Pancreas (tissue), 10 donors: ENCODE measurements around the gene VSIG10. TPM values are rescaled to one million over a fixed set of nuclear protein-coding genes. Genes with fewer than 3 reads are reported as not detected.

Source experiments
- ATAC-seq, 4 donors: fragments of 200-7000 bp; cut with Tn5 transposase; one replicate each; pipeline versions ENCODE4 v1.8.0 to v1.9.1; 2020; ENCODE audit warnings: mild to moderate bottlenecking in 4 of 4, moderate library complexity in 4 of 4
- DNase-seq, 6 donors: peaks; one replicate each; pipeline ENCODE4 v3.0.0-alpha.2; 2020
- FAIRE-seq: peaks from 2 replicates; lab custom pipeline; 2012; peaks lifted over from hg19 to GRCh38; lab: Jason Lieb, UNC
- H3K27ac ChIP-seq, 4 donors: fragments of 200-600 bp; sonication (generic); 1 replicate in 3 of 4; 2 replicates in 1 of 4; pipeline versions ENCODE4 v1.5.0 to v1.8.0; 2020
- H3K27me3 ChIP-seq, 4 donors: fragments of 200-600 bp; one replicate each; pipeline ENCODE4 v1.8.0; 2021
- H3K36me3 ChIP-seq, 3 donors: fragments of 200-600 bp; sonication (generic) in 1 of 3; one replicate each; pipeline versions ENCODE4 v1.5.0 to v1.8.0; 2020 to 2021
- H3K4me1 ChIP-seq, 3 donors: fragments of 200-600 bp; one replicate each; pipeline ENCODE4 v1.8.0; 2021
- H3K4me3 ChIP-seq, 4 donors: fragments of 200-600 bp; sonication (generic) in 2 of 4; one replicate each; pipeline versions ENCODE4 v1.5.0 to v1.8.0; 2020 to 2021
- H3K9me3 ChIP-seq, 4 donors: fragments of 200-600 bp; one replicate each; pipeline ENCODE4 v1.8.0; 2021
- CTCF ChIP-seq, 4 donors: fragments of 200-600 bp; sonication (generic) in 3 of 4; IDR thresholded peaks; one replicate each; pipeline versions ENCODE4 v1.5.0 to v1.8.0; 2021; ENCODE audit warnings: antibody characterized with exemption in 4 of 4
- WGBS, 2 donors: extraction: QIAGEN DNeasy Blood & Tissue Kit; methylation state at CpG; one replicate each; pipeline ENCODE4 v1.1.7; 2013; 5-methylcytosine and 5-hydroxymethylcytosine counted together
- intact Hi-C, 3 donors: fragments of 100-400 bp; cut with DNase I; formaldehyde crosslinking; loops; one replicate each; pipeline versions ENCODE4 v1.11.1 to v1.14.2; 2022
- polyA plus RNA-seq, 2 donors: library from polyadenylated mRNA; stranded (reverse); fragments of 200-250 nt; gene quantifications; one replicate each; pipeline ENCODE4 v1.2.3, GENCODE V29; 2013
- total RNA-seq, 6 donors: library from RNA; stranded (reverse); fragmentation: NEBNext Ultra II Directional in 4 of 6; extraction: Animal tissue kit (Norgen Biotek cat#: 25700) in 4 of 6; gene quantifications; one replicate each; pipeline versions ENCODE4 v1.2.1 to v1.2.4, GENCODE V29; 2021 to 2023
- donor health status: healthy with polysubstance abuse.
- donor health status: DM: no; HTN: no; CAD: no; lungs with moderate emphysema.
- donor health status: DM: no; HTN: no; CAD: no.
- donor health status: control.
- donor health status: control.
- donor health status: Bipolar disorder and iron deficiency.
- donor health status: DM: yes; HTN: yes; CAD: no.
- donor health status: DM: no; HTN: no; CAD: no.
- donor health status: DM: no; HTN: no; CAD: no.
- donor health status: DM: yes; HTN: yes; CAD: no.

Gene VSIG10
- total and polyA plus RNA-seq, 8 donors = 11.3 to 34.4 (median 15.8) TPM

DNA sequence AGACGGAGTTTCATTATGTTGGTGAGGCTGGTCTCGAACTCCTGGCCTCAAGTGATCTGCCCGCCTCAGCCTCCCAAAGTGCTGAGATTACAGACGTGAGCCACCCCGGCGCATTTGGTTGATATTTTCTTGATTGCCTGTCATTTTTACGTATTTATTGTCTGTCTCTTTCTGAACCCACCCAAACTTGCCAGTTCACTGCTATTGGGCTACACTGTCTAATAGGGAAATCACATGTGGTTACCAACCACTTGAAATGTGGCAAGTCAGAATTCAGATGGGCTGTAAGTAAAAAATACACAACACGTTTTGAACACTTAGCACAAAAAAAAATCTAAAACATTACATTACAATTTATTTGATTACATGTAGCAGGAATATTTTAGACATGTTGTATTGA lies 44.9 kb downstream of the VSIG10 start:
- Histone ChIP-seq H3K36me3 (no peaks in the 10 kb centered on the region), H3K27ac (peak overlapping the region in 2 of 4 donors; percentile 93 to 95), H3K9me3 (no peaks in the 10 kb centered on the region), H3K4me3 (no peak overlapping the region), H3K4me1 (peaks cover 9 to 34% (median 29%) of the 10 kb centered on the region in 3 donors), H3K27me3 (no peaks in the 10 kb centered on the region)
- DNase-seq (no peak), FAIRE-seq (no peak), ATAC-seq (no peak)
- intact Hi-C loops = no loop called here
- WGBS, 2 donors = 80 to 88% methylated on average over 8 of the region's 8 CpGs
- no peak for TF ChIP-seq CTCF (IDR thresholded peaks at IDR 0.05)

DNA sequence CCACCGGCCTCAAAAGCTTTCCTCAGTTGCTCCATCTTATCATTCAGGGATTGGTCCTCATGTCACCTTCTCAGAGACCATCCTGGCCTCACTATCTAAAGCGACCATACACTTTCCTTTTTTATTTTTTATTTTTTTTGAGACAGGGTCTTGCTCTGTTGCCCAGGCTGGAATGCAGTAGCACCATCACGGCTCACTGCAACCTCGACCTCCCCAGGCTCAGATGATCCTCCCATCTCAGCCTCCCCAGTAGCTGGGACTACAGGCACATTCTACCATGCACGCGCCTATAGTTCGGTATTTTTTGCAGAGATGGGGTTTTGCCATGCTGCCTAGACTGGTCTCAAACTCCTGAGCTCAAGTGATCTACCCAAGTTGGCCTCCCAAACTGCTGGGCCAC lies 45.6 kb downstream of the VSIG10 start:
- FAIRE-seq (no peak), ATAC-seq (no peak), DNase-seq (no peak)
- 94 to 95% methylated on average over 7 of the region's 7 CpGs for WGBS, 2 donors
- intact Hi-C loops = no loop called here
- H3K4me3 ChIP-seq = no peak overlapping the region
- H3K9me3 ChIP-seq = no peaks in the 10 kb centered on the region
- H3K4me1 ChIP-seq = peaks cover 8 to 34% (median 31%) of the 10 kb centered on the region in 3 donors
- no peaks in the 10 kb centered on the region for H3K36me3 ChIP-seq
- H3K27ac ChIP-seq = no peak overlapping the region
- TF ChIP-seq CTCF (IDR thresholded peaks at IDR 0.05) = no peak
- no peaks in the 10 kb centered on the region for H3K27me3 ChIP-seq

GRCh38 chr12:118055865-118056773 lies 47.7 kb downstream of the VSIG10 start:
- H3K27me3 ChIP-seq = no peaks in the 10 kb centered on the region
- peak overlapping the region in 2 of 4 donors; percentile 30 to 46 for H3K27ac ChIP-seq
- ATAC-seq (no peak), FAIRE-seq (no peak), DNase-seq (peak in 1 of 6 donors; percentile 40)
- no peak for TF ChIP-seq CTCF (IDR thresholded peaks at IDR 0.05)
- intact Hi-C loops = no loop called here
- H3K9me3 ChIP-seq = no peaks in the 10 kb centered on the region
- H3K36me3 ChIP-seq = no peaks in the 10 kb centered on the region
- no peak overlapping the region for H3K4me3 ChIP-seq
- peaks cover 22 to 45% (median 44%) of the 10 kb centered on the region in 3 donors for H3K4me1 ChIP-seq
- WGBS, 2 donors = 52 to 54% methylated on average over 13 of the region's 13 CpGs

DNA sequence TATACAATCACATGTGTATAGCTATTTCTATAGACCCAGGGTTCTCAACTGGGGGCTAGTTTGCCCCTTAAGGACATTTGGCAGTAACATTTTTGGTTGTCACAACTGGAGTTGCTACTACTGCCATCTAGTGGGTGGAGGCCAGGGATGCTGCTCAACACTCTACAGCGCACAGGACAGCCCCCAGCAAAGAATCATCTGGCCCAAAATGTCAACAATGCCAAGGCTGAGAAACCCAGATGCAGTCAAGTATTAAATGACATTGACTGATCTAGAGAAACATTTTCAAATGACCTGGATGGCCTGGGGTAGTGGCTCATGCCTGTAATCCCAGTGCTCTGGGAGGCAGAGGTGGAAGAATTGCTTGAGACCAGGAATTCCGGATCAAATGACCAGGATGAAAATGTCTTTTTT lies 48.7 kb downstream of the VSIG10 start:
- peak overlapping the region in 1 of 4 donors; percentile 33 for H3K27ac ChIP-seq
- peaks cover 22 to 45% (median 44%) of the 10 kb centered on the region in 3 donors for H3K4me1 ChIP-seq
- TF ChIP-seq CTCF (IDR thresholded peaks at IDR 0.05) = peak; percentile 33 to 42 (median 38)
- H3K36me3 ChIP-seq = peaks cover 0 to 7% (median 0%) of the 10 kb centered on the region in 3 donors
- FAIRE-seq (no peak), ATAC-seq (peak in 1 of 4 donors; percentile 26), DNase-seq (peak in 2 of 6 donors; percentile 41 to 54)
- H3K27me3 ChIP-seq = no peaks in the 10 kb centered on the region
- intact Hi-C loops = no loop called here
- WGBS, 2 donors = 40 to 47% methylated on average over 2 of the region's 2 CpGs
- H3K9me3 ChIP-seq = no peaks in the 10 kb centered on the region
- H3K4me3 ChIP-seq = no peak overlapping the region
